A673 (cell line): Measurements from ENCODE around the gene EXT2. TPM values are rescaled to one million over a fixed set of nuclear protein-coding genes. Genes with fewer than 3 reads are reported as not detected.

Source experiments
- BruUV-seq: library from RNA; stranded (reverse); fragments of 400-500 nt; replicated peaks from 2 replicates; lab custom pipeline; 2021; lab: Mats Ljungman, UMichigan
- CTCF ChIA-PET: fragments of 300-600 bp; sonication (Branson Sonifier 250); formaldehyde crosslinking; loops from one replicate; lab custom pipeline; 2022; ENCODE audit warnings: antibody characterized with exemption; lab: Charles Lee
- POLR2A ChIA-PET: fragments of 300-600 bp; sonication (Branson Sonifier 250); formaldehyde crosslinking; loops from one replicate; lab custom pipeline; 2022; ENCODE audit warnings: antibody characterized with exemption; ENCODE audit not compliant: low non-redundant PET; lab: Charles Lee
- DNase-seq: peaks from one replicate; pipeline ENCODE4 v3.0.0-alpha.2; 2015; ENCODE audit warnings: low spot score
- H3K27ac ChIP-seq: fragments of 200-600 bp; sonication (generic); 2 replicates; pipeline ENCODE4 v1.5.1; 2016; ENCODE audit warnings: mixed run types, low read depth, mild to moderate bottlenecking, mixed read lengths, antibody characterized with exemption, low read length; ENCODE audit not compliant: poor library complexity, severe bottlenecking
- H3K27me3 ChIP-seq: fragments of 200-600 bp; sonication (generic); replicated peaks from 2 replicates; pipeline ENCODE4 v1.6.1; 2017; ENCODE audit warnings: mixed run types, low read depth, mild to moderate bottlenecking, mixed read lengths, antibody characterized with exemption, low read length; ENCODE audit not compliant: insufficient read depth, poor library complexity
- H3K36me3 ChIP-seq: fragments of 200-600 bp; sonication (generic); 2 replicates; pipeline ENCODE4 v1.6.1; 2016; ENCODE audit warnings: mixed run types, mild to moderate bottlenecking, mixed read lengths, antibody characterized with exemption, low read length; ENCODE audit not compliant: insufficient read depth, poor library complexity, severe bottlenecking
- H3K4me1 ChIP-seq: fragments of 200-600 bp; sonication (generic); 2 replicates; pipeline ENCODE4 v1.6.1; 2017; ENCODE audit warnings: mixed run types, mild to moderate bottlenecking, mixed read lengths, antibody characterized with exemption, low read length; ENCODE audit not compliant: insufficient read depth, poor library complexity, severe bottlenecking
- H3K4me3 ChIP-seq: fragments of 200-600 bp; sonication (generic); 2 replicates; pipeline ENCODE4 v1.5.1; 2016; ENCODE audit warnings: low read depth, mixed run types, mild to moderate bottlenecking, mixed read lengths, low read length; ENCODE audit not compliant: poor library complexity, severe bottlenecking
- H3K9me3 ChIP-seq: fragments of 200-600 bp; sonication (generic); 2 replicates; pipeline ENCODE4 v1.6.1; 2016; ENCODE audit warnings: mixed run types, low read depth, mild to moderate bottlenecking, mixed read lengths, antibody characterized with exemption, low read length; ENCODE audit not compliant: poor library complexity, severe bottlenecking
- CTCF ChIP-seq: fragments of 300-800, 200-600 bp; sonication (generic); conservative IDR thresholded peaks from 2 replicates; pipeline ENCODE4 v1.5.1; 2017; ENCODE audit warnings: low read depth, mild to moderate bottlenecking, antibody characterized with exemption, low read length, moderate library complexity, mixed read lengths
- EZH2 ChIP-seq: fragments of 200-600 bp; sonication (generic); IDR thresholded peaks from 2 replicates; pipeline ENCODE4 v1.6.1; 2017; ENCODE audit warnings: borderline replicate concordance, low read depth, mild to moderate bottlenecking, mixed read lengths, antibody characterized with exemption, low read length; ENCODE audit not compliant: poor library complexity, severe bottlenecking
- intact Hi-C: fragments of 100-400 bp; cut with micrococcal nuclease; formaldehyde crosslinking; loops from one replicate; pipeline ENCODE4 v1.10.0; 2022; ENCODE audit not compliant: unreplicated experiment
- total RNA-seq: library from RNA; stranded (reverse); gene quantifications from 2 replicates; pipeline ENCODE4 v1.2.3, GENCODE V29; 2021

EXT2 gene
- total RNA-seq, 1 experiment from 2014 or later: 123 TPM

DNA sequence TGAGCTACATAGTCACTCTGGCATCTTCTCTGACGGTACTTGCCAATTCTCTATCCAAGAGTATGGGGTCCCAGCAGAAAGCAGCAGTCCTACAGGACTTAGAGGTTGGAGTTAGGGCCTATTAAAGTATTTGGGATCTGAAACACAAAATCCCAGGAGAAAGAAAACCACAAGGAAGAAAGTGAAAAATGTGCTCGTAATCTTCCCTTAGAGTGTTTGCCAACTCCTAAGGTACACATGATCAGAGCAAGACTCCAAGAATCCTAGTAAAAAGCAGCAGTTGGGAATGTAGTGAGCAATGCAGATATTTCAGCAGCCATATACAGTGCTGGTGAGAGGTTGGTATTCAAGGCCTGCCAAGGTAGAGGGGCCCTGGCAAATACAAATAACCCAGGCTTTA lies 71.6 kb downstream of the EXT2 start:
- CTCF ChIA-PET: no interaction called here
- no peak for DNase-seq
- POLR2A ChIA-PET: interaction anchor here (1.1 kb wide), 1 partner anchor 20 kb away, joined by 10 read pairs; no protein-coding TSS in a partner anchor
- Histone ChIP-seq H3K27me3 (no peaks in the 10 kb centered on the region), H3K4me1 (peaks cover 20% of the 10 kb centered on the region), H3K4me3 (no peak overlapping the region), H3K27ac (no peak overlapping the region), H3K36me3 (no peaks in the 10 kb centered on the region), H3K9me3 (no peaks in the 10 kb centered on the region)
- TF ChIP-seq EZH2 (no peak), CTCF (no peak)
- no TSS peak for BruUV-seq
- intact Hi-C loops: no loop called here

DNA sequence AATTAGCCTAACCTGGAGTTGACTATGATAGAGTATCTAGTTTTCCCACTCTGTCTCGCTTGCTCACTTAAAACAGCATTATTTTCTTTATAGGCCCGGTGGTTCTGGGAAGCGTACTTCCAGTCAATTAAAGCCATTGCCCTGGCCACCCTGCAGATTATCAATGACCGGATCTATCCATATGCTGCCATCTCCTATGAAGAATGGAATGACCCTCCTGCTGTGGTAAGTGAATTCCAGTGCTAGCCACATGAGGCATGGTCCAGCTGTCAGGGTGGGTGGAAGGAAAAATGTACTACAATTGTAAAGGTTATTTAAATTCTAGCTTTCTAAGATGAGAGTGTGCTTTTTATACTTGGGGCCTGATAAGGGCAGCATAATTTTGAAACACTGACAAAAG lies 76.0 kb downstream of the EXT2 start:
- POLR2A ChIA-PET: no interaction called here
- peak; percentile 66 for DNase-seq
- TF ChIP-seq CTCF (no peak), EZH2 (no peak)
- no peak overlapping the region for H3K4me3 ChIP-seq
- CTCF ChIA-PET: no interaction called here
- intact Hi-C loops: no loop called here
- peaks cover 4% of the 10 kb centered on the region for H3K36me3 ChIP-seq
- no peaks in the 10 kb centered on the region for H3K27me3 ChIP-seq
- H3K4me1 ChIP-seq: peaks cover 20% of the 10 kb centered on the region
- H3K9me3 ChIP-seq: no peaks in the 10 kb centered on the region
- H3K27ac ChIP-seq: peak overlapping the region; percentile 8
- BruUV-seq: no TSS peak

- H3K4me3 ChIP-seq: no peak overlapping the region
- CTCF ChIA-PET: no interaction called here
- H3K27ac ChIP-seq: no peak overlapping the region
- H3K4me1 ChIP-seq: peaks cover 32% of the 10 kb centered on the region
- no peak for TF ChIP-seq EZH2
- TF ChIP-seq CTCF: no peak
- H3K27me3 ChIP-seq: no peaks in the 10 kb centered on the region
- POLR2A ChIA-PET: no interaction called here
- no TSS peak for BruUV-seq
- no peaks in the 10 kb centered on the region for H3K9me3 ChIP-seq
- no peak for DNase-seq
- intact Hi-C loops: no loop called here
- peaks cover 4% of the 10 kb centered on the region for H3K36me3 ChIP-seq
Measured at GRCh38 chr11:44172966-44173365, 77.5 kb downstream of the EXT2 start.
